SK-N-SH (cell line): ENCODE results near the gene SCN7A. TPM values are rescaled to one million over a fixed set of nuclear protein-coding genes. Genes with fewer than 3 reads are reported as not detected.

ENCODE experiments used
- CTCF ChIA-PET: fragments of 300-600, 350-600 bp; formaldehyde crosslinking; extraction: SDS; loops from one replicate; lab custom pipeline; 2021; lab: Yijun Ruan, JAX
- POLR2A ChIA-PET: fragments of 350-600 bp; sonication (Branson Sonifier 250); formaldehyde crosslinking; extraction: SDS; loops from one replicate; lab custom pipeline; 2020; ENCODE audit warnings: antibody characterized with exemption, inconsistent platforms; lab: Yijun Ruan, JAX
- DNase-seq: peaks from one replicate; pipeline ENCODE4 v3.0.0; 2012
- H2AFZ ChIP-seq: fragments of 200-600 bp; sonication (generic); 2 replicates; pipeline ENCODE4 v1.8.1; 2016; ENCODE audit warnings: antibody characterized with exemption, mild to moderate bottlenecking, low read depth
- H3F3A ChIP-seq: fragments of 200-600 bp; sonication (generic); replicated peaks from 2 replicates; pipeline ENCODE3; 2016; ENCODE audit warnings: antibody characterized with exemption, mild to moderate bottlenecking; ENCODE audit not compliant: insufficient read depth
- H3K27ac ChIP-seq, 2 experiments: fragments of 200-500 bp in 1 of 2; fragments of 200-600 bp in 1 of 2; sonication (Bioruptor generic) in 1 of 2; sonication (generic), shearing (Covaris generic) in 1 of 2; 2 replicates each; pipeline versions ENCODE4 v1.5.1 to v1.6.1; 2014 to 2016; ENCODE audit warnings: low read depth in 2 of 2, inconsistent platforms in 1 of 2, low read length in 1 of 2, mild to moderate bottlenecking in 1 of 2, mixed read lengths in 1 of 2
- H3K27me3 ChIP-seq: fragments of 200-600 bp; sonication (generic), shearing (Covaris generic); 2 replicates; pipeline ENCODE4 v1.6.1; 2016; ENCODE audit warnings: mixed run types; ENCODE audit not compliant: insufficient read depth
- H3K36me3 ChIP-seq, 2 experiments: fragments of 200-500 bp in 1 of 2; fragments of 200-600 bp in 1 of 2; sonication (Bioruptor generic) in 1 of 2; sonication (generic) in 1 of 2; replicated peaks in 1 of 2; 2 replicates each; pipeline versions ENCODE3 to v1.5.1; 2014 to 2016; ENCODE audit warnings: low read length in 1 of 2, mild to moderate bottlenecking in 1 of 2; ENCODE audit not compliant: insufficient read depth in 2 of 2, control insufficient read depth in 1 of 2
- H3K4me1 ChIP-seq, 2 experiments: fragments of 200-500 bp in 1 of 2; fragments of 200-600 bp in 1 of 2; sonication (Bioruptor generic) in 1 of 2; sonication (generic), shearing (Covaris generic) in 1 of 2; 2 replicates each; pipeline versions ENCODE4 v1.5.1 to v1.6.1; 2014 to 2016; ENCODE audit warnings: low read depth in 1 of 2, low read length in 1 of 2, mixed run types in 1 of 2; ENCODE audit not compliant: insufficient read depth in 2 of 2, control insufficient read depth in 1 of 2
- H3K4me2 ChIP-seq: fragments of 200-600 bp; sonication (generic), shearing (Covaris generic); 2 replicates; pipeline ENCODE4 v1.6.1; 2017; ENCODE audit warnings: mixed run types
- H3K4me3 ChIP-seq, 2 experiments: fragments of 200-500 bp in 1 of 2; fragments of 200-600 bp in 1 of 2; sonication (Bioruptor generic) in 1 of 2; sonication (generic), shearing (Covaris generic) in 1 of 2; 2 replicates each; pipeline versions ENCODE4 v1.5.1 to v1.8.1; 2014 to 2016; ENCODE audit warnings: low read depth in 2 of 2, inconsistent platforms in 1 of 2, low read length in 1 of 2, mild to moderate bottlenecking in 1 of 2, mixed read lengths in 1 of 2, moderate library complexity in 1 of 2
- H3K79me2 ChIP-seq: fragments of 200-600 bp; sonication (generic); 2 replicates; pipeline ENCODE4 v1.8.1; 2017; ENCODE audit warnings: mild to moderate bottlenecking; ENCODE audit not compliant: insufficient read depth
- H3K9ac ChIP-seq: fragments of 200-600 bp; sonication (generic); 2 replicates; pipeline ENCODE4 v1.6.1; 2017; ENCODE audit warnings: mixed run types
- H3K9me2 ChIP-seq: fragments of 200-600 bp; sonication (generic); 2 replicates; pipeline ENCODE4 v1.6.1; 2017; ENCODE audit warnings: mixed run types
- H3K9me3 ChIP-seq: fragments of 200-600 bp; sonication (generic); 2 replicates; pipeline ENCODE4 v1.6.1; 2017; ENCODE audit warnings: mixed run types, mild to moderate bottlenecking, moderate library complexity
- H4K20me1 ChIP-seq: fragments of 200-600 bp; sonication (generic); 2 replicates; pipeline ENCODE4 v1.6.1; 2017; ENCODE audit warnings: mild to moderate bottlenecking, mixed run types; ENCODE audit not compliant: insufficient read depth
- CHD2 ChIP-seq: fragments of 150-350 bp; IDR thresholded peaks from 2 replicates; pipeline ENCODE4 v1.6.1; 2018; ENCODE audit warnings: low read length; ENCODE audit not compliant: partially characterized antibody
- EP300 ChIP-seq, 2 experiments: IDR thresholded peaks; 2 replicates each; pipeline versions ENCODE4 v1.4.0 to v1.6.1; 2012; ENCODE audit warnings: borderline replicate concordance in 1 of 2, low read depth in 1 of 2, low read length in 1 of 2
- EZH2phosphoT487 ChIP-seq: fragments of 200-600 bp; sonication (generic); IDR thresholded peaks from 2 replicates; pipeline ENCODE4 v1.6.1; 2017; ENCODE audit warnings: low read depth, mixed run types, mild to moderate bottlenecking, antibody characterized with exemption, moderate library complexity, borderline replicate concordance
- FOSL2 ChIP-seq: IDR thresholded peaks from 2 replicates; pipeline ENCODE4 v1.4.0; 2012; ENCODE audit warnings: low read depth, mild to moderate bottlenecking, moderate library complexity, borderline replicate concordance
- FOXM1 ChIP-seq: IDR thresholded peaks from 2 replicates; pipeline ENCODE4 v1.4.0; 2012; ENCODE audit warnings: low read depth, mild to moderate bottlenecking
- GABPA ChIP-seq: IDR thresholded peaks from 2 replicates; pipeline ENCODE4 v1.4.0; 2012; ENCODE audit warnings: low read depth, mild to moderate bottlenecking
- GATA2 ChIP-seq: sonication (generic); formaldehyde crosslinking; IDR thresholded peaks from 2 replicates; pipeline ENCODE4 v1.5.0; 2020; ENCODE audit warnings: mild to moderate bottlenecking, missing genetic modification reagents
- JUND ChIP-seq: IDR thresholded peaks from 2 replicates; pipeline ENCODE4 v1.4.0; 2012
- MAX ChIP-seq: IDR thresholded peaks from 2 replicates; pipeline ENCODE4 v1.4.0; 2012; ENCODE audit warnings: low read depth
- MEF2A ChIP-seq: IDR thresholded peaks from 2 replicates; pipeline ENCODE4 v1.4.0; 2012; ENCODE audit warnings: low read depth, borderline replicate concordance
- MXI1 ChIP-seq: IDR thresholded peaks from 2 replicates; pipeline ENCODE4 v1.6.1; 2012; ENCODE audit warnings: mild to moderate bottlenecking, low read depth, low read length, improper control_type of control experiment
- NFIC ChIP-seq: IDR thresholded peaks from 2 replicates; pipeline ENCODE4 v1.4.0; 2012; ENCODE audit warnings: borderline replicate concordance
- NRF1 ChIP-seq: IDR thresholded peaks from 2 replicates; pipeline ENCODE4 v1.6.1; 2012; ENCODE audit warnings: low read depth, mild to moderate bottlenecking, low read length
- POLR2AphosphoS5 ChIP-seq: IDR thresholded peaks from 2 replicates; pipeline ENCODE4 v1.6.1; 2012; ENCODE audit warnings: low read depth, low read length
- RCOR1 ChIP-seq: fragments of 150-350 bp; IDR thresholded peaks from 2 replicates; pipeline ENCODE4 v1.6.1; 2017; ENCODE audit warnings: antibody characterized with exemption, low read length
- RXRA ChIP-seq: IDR thresholded peaks from 2 replicates; pipeline ENCODE4 v1.4.0; 2012; ENCODE audit warnings: low read depth, mild to moderate bottlenecking, borderline replicate concordance
- SIN3A ChIP-seq: IDR thresholded peaks from 2 replicates; pipeline ENCODE4 v1.6.1; 2012; ENCODE audit warnings: low read depth, mild to moderate bottlenecking, low read length, moderate library complexity, borderline replicate concordance
- SMC3 ChIP-seq: IDR thresholded peaks from 2 replicates; pipeline ENCODE4 v1.6.1; 2012; ENCODE audit warnings: low read depth, low read length, improper control_type of control experiment
- TCF12 ChIP-seq: IDR thresholded peaks from 2 replicates; pipeline ENCODE4 v1.4.0; 2012
- WGBS: methylation state at CpG from one replicate; pipeline ENCODE4 v1.1.6; 2017; ENCODE audit warnings: low lambda C conversion rate; 5-methylcytosine and 5-hydroxymethylcytosine counted together
- polyA plus RNA-seq, 3 experiments: library from polyadenylated mRNA; depleted of rRNA; stranded (reverse); fragments of >200 nt; gene quantifications; 2 replicates each; pipeline ENCODE4 v1.2.3, GENCODE V29; 2012
- TF ChIP-seq, protein P1 (sequence below): IDR thresholded peaks from 2 replicates; pipeline ENCODE4; 2012
- TF ChIP-seq, protein P2 (sequence below): fragments of 200-600 bp; sonication (generic); IDR thresholded peaks from 2 replicates; pipeline ENCODE4 v1.6.1; 2017; ENCODE audit warnings: antibody characterized with exemption, mild to moderate bottlenecking, moderate library complexity
- TF ChIP-seq, protein P3 (sequence below): fragments of 150-350 bp; IDR thresholded peaks from 2 replicates; pipeline ENCODE4 v1.6.1; 2016; ENCODE audit warnings: mild to moderate bottlenecking, low read depth, low read length
- TF ChIP-seq, protein P4 (sequence below): fragments of 150-350 bp; IDR thresholded peaks from 2 replicates; pipeline ENCODE4 v1.6.1; 2017; ENCODE audit warnings: antibody characterized with exemption, low read length, low read depth, borderline replicate concordance

Gene SCN7A
- polyA plus RNA-seq, 1 of the 3 experiments (the other 2 are of a cell fraction): 0.02 TPM

DNA sequence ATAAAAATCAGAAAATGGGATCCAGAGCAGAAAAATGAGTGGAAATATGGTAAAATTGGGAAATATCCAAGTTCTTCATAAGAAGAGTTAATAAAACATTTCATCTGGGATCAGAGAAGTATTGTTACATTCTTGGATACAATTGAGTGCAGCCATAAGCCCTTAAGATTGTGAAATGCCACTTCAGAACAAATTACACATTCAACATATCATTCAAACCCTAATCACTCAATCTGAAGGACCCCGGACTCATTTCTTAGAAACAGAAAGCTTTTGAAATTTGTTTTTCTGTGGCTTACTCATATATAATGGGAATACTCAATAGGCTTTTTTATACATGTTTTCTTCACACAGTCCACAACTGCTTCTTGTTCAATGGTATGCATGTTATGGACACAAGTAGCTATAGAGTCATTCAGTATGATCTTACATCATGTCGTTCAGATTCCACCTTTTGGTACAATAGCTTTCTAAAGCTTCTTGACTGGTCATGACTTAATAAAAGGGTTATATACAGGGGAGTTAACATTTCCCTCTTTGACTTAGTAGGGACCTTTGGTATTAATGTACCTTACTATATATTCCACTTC is 39.9 kb downstream of the SCN7A start:
- H2AFZ ChIP-seq: no peak overlapping the region
- WGBS: 84% methylated on average over 2 of the region's 2 CpGs
- no peaks in the 10 kb centered on the region for H3K9me3 ChIP-seq
- H3K4me1 ChIP-seq: no peaks in the 10 kb centered on the region; a peak in 1 of 4 replicates
- H3K27ac ChIP-seq: no peak overlapping the region
- no peaks in the 10 kb centered on the region for H4K20me1 ChIP-seq
- DNase-seq: no peak
- H3K4me2 ChIP-seq: no peak overlapping the region
- TF ChIP-seq FOXM1 (no peak), FOSL2 (no peak), GABPA (no peak), RXRA (no peak), MXI1 (no peak), CHD2 (no peak), POLR2AphosphoS5 (no peak), NRF1 (no peak), EP300 (IDR thresholded peaks at IDR 0.05; ENCODE audit: borderline replicate concordance in 1 of 2, low read depth in 1 of 2, low read length in 1 of 2) (no peak), NFIC (no peak), SIN3A (no peak), GATA2 (CRISPR knock-in tag) (no peak), EZH2phosphoT487 (no peak), RCOR1 (no peak)
- TF ChIP-seq, protein P1, sequence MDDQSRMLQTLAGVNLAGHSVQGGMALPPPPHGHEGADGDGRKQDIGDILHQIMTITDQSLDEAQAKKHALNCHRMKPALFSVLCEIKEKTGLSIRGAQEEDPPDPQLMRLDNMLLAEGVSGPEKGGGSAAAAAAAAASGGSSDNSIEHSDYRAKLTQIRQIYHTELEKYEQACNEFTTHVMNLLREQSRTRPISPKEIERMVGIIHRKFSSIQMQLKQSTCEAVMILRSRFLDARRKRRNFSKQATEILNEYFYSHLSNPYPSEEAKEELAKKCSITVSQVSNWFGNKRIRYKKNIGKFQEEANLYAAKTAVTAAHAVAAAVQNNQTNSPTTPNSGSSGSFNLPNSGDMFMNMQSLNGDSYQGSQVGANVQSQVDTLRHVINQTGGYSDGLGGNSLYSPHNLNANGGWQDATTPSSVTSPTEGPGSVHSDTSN: no peak
- TF ChIP-seq, protein P2, sequence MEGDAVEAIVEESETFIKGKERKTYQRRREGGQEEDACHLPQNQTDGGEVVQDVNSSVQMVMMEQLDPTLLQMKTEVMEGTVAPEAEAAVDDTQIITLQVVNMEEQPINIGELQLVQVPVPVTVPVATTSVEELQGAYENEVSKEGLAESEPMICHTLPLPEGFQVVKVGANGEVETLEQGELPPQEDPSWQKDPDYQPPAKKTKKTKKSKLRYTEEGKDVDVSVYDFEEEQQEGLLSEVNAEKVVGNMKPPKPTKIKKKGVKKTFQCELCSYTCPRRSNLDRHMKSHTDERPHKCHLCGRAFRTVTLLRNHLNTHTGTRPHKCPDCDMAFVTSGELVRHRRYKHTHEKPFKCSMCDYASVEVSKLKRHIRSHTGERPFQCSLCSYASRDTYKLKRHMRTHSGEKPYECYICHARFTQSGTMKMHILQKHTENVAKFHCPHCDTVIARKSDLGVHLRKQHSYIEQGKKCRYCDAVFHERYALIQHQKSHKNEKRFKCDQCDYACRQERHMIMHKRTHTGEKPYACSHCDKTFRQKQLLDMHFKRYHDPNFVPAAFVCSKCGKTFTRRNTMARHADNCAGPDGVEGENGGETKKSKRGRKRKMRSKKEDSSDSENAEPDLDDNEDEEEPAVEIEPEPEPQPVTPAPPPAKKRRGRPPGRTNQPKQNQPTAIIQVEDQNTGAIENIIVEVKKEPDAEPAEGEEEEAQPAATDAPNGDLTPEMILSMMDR: no peak
- ChIA-PET CTCF (no interaction called here), POLR2A (no interaction called here)
- H3K9ac ChIP-seq: no peak overlapping the region
- no peaks in the 10 kb centered on the region for H3K9me2 ChIP-seq
- H3K36me3 ChIP-seq: no peaks in the 10 kb centered on the region
- H3F3A ChIP-seq: no peaks in the 10 kb centered on the region
- no peaks in the 10 kb centered on the region for H3K27me3 ChIP-seq
- no peak overlapping the region for H3K4me3 ChIP-seq
- no peaks in the 10 kb centered on the region for H3K79me2 ChIP-seq

DNA sequence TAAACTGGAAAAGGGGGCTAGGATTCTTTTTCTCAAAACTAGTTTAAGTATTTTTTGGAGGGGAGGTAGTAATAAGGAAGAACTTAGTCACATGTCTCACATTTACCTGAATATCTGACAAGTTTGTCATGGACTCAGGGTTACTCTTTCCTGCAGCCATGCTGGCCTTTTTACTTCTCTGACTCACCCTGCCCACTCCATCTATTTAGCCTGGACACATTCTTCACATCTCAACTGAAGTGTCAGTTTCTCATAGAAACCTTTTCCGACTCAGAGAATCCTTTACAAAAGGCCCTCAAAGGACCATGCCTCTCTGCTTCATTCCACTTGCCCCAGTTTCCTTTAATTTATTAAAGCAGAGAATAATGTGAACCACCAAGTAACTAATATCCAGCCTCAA is 42.6 kb downstream of the SCN7A start:
- Histone ChIP-seq H3K4me3 (no peak overlapping the region), H3K79me2 (no peaks in the 10 kb centered on the region), H3K27me3 (no peaks in the 10 kb centered on the region), H3K36me3 (no peaks in the 10 kb centered on the region), H3K4me2 (no peak overlapping the region), H3K9me3 (no peaks in the 10 kb centered on the region), H3K4me1 (no peaks in the 10 kb centered on the region; a peak in 1 of 4 replicates), H2AFZ (no peak overlapping the region; the same call in 1 of the 2 replicates), H3K27ac (no peak overlapping the region), H3K9me2 (no peaks in the 10 kb centered on the region), H3F3A (no peaks in the 10 kb centered on the region), H3K9ac (no peak overlapping the region), H4K20me1 (no peaks in the 10 kb centered on the region)
- TF ChIP-seq FOSL2 (no peak), EP300 (IDR thresholded peaks at IDR 0.05; ENCODE audit: borderline replicate concordance in 1 of 2, low read depth in 1 of 2, low read length in 1 of 2) (no peak), MAX (no peak), EZH2phosphoT487 (no peak), MXI1 (no peak), RXRA (no peak), MEF2A (no peak), TCF12 (no peak), SMC3 (no peak), SIN3A (no peak), JUND (no peak)
- TF ChIP-seq, protein P3, sequence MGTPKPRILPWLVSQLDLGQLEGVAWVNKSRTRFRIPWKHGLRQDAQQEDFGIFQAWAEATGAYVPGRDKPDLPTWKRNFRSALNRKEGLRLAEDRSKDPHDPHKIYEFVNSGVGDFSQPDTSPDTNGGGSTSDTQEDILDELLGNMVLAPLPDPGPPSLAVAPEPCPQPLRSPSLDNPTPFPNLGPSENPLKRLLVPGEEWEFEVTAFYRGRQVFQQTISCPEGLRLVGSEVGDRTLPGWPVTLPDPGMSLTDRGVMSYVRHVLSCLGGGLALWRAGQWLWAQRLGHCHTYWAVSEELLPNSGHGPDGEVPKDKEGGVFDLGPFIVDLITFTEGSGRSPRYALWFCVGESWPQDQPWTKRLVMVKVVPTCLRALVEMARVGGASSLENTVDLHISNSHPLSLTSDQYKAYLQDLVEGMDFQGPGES: no peak
- TF ChIP-seq, protein P4, sequence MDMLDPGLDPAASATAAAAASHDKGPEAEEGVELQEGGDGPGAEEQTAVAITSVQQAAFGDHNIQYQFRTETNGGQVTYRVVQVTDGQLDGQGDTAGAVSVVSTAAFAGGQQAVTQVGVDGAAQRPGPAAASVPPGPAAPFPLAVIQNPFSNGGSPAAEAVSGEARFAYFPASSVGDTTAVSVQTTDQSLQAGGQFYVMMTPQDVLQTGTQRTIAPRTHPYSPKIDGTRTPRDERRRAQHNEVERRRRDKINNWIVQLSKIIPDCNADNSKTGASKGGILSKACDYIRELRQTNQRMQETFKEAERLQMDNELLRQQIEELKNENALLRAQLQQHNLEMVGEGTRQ: no peak
- DNase-seq: no peak
- POLR2A ChIA-PET: no interaction called here
- CTCF ChIA-PET: no interaction called here
- 61% methylated on average over 1 of the region's 1 CpG for WGBS
